HG03045 (cell line): Measurements from ENCODE around the gene ABCC8.
A peak's percentile ranks its signal among the peaks of the same experiment; 100 is the strongest.

ENCODE experiments used
- ATAC-seq: cut with Tn5 transposase; IDR thresholded peaks from one replicate; pipeline ENCODE4 v1.9.1; 2021; ENCODE audit warnings: mild to moderate bottlenecking, moderate library complexity; ENCODE audit not compliant: unreplicated experiment

ABCC8 gene

DNA sequence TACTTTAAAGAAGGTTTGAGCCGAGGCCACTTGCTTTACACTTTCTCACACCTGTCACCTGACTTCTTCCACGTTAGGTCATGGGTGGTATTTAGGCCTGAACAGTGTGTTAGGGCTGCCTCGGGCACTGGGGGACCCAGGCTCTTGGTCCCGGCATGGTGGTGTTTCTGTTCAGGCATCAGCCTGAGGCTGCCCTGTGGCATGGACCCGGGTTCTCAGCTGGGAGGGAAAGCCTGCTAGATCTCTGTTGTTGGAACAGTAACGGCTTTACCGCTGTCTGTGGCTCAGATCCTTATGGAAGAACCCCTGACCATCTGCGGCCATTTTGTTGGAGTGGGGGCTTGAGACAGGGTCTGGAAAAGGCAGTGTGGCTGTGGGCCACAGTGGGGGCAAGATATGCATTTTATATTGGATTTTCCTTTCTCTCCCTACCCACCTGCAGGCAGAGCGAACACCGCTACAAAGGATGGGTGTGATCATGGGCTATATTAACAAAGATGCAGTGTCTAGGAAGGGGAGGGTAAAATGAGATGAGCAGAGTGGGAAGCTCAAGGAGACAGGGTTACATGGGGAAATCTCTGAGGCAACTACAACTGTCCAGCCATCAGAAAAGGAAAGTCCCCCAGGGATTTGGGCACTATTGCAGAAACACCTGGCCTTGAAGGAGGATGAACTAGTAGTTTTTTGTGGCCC is 86.5 kb downstream of the ABCC8 start:
- no peak for ATAC-seq

GRCh38 chr11:17389211-17389956 is 87.3 kb downstream of the ABCC8 start:
- ATAC-seq = peak; percentile 63

GRCh38 chr11:17388609-17389210 is 87.9 kb downstream of the ABCC8 start, which contains the start of gene KCNJ11:
Gene KCNJ11, minus strand, starts transcription at chr11:17388659. Its CDS starts 568 bp downstream, at chr11:17388091.
- peak; percentile 44 for ATAC-seq

GRCh38 chr11:17387811-17388210 is 88.8 kb downstream of the ABCC8 start:
- ATAC-seq = no peak

GRCh38 chr11:17387254-17387653 is 89.4 kb downstream of the ABCC8 start:
- ATAC-seq = no peak

DNA sequence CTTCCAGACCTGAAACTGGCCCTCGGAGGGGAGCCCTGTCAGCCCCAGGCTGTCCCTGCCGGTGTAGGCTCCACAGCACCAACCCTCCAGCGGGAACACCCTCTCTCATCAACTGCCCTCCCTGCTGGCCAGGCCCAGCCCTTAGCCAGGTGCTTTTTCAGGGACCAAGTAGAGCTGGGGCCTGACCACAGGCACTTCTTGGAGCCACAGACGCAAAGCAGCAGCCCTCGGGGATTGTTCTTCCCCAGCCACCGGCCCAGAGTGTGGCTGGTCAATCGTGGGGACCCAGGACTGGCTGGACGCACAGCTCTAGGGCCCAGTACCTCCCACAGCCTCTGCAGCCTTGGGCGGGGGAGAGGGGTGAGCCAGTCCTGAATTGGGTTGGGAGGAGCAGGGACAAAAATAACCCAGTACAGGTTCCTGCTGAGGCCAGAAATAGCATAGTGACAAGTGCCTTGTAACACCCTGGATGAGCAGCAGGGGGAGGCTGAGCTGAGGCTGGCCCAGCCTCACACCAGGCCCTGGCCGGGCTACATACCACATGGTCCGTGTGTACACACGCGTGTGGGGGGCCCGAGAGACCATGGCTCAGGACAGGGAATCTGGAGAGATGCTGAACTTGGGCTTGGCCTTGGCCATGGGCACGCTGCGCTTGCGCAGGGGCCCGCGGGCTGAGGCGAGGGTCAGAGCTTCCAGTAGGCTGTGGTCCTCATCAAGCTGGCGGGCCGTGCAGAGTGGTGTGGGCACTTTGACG is 90.1 kb downstream of the ABCC8 start:
- ATAC-seq = no peak

- ATAC-seq = no peak
Observed at GRCh38 chr11:17385926-17386325, 90.7 kb downstream of the ABCC8 start.

- ATAC-seq = no peak
Observed at GRCh38 chr11:17385492-17385891, 91.2 kb downstream of the ABCC8 start.

DNA sequence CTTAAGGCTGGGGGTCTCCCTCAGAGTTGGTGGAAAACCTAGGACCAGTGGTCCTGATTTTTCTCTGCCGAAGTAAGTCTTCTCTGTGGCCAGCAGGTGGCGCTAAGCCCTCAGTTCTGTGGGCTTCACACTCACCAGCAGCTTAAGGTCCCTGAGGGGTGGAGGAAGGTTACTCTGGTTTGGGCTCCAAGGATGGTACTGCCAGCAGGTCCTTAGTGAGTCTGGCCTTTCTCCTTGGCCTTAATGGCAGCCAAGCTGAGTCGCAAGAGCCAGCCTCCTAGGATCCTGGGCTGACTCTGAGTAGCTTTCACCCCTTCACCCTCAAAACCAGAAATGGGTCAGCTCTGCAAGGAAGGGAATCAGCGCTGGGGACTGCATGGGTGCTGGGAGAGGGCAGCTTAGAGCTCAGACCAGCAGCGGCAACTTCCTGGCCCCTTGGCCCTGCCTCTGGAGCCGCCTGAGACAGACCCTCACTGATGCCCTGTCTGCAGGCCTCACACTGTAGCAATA is 92.6 kb downstream of the ABCC8 start:
- no peak for ATAC-seq

DNA sequence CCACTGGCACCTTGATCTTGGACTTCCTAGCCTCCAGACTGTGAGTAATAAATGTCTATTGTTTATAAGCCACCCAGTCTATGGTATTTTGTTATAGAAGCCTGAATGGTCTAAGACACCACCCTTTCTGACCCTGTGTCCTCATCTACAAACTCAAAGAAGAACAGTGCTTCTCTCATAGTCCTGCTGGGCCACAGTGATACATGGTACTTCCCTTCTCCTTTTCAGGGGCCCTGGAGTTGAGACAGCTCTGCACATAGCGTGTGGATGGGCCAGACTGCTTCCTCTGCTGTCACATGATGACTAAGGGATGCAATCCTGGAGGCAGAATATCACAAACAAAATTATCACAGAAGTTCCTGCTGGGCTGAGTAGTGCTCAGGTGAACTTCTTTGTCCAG is 93.2 kb downstream of the ABCC8 start:
- ATAC-seq = no peak

GRCh38 chr11:17382046-17382728 is 94.5 kb downstream of the ABCC8 start:
- no peak for ATAC-seq

- ATAC-seq = no peak
Observed at GRCh38 chr11:17381156-17381555, 95.5 kb downstream of the ABCC8 start.

- no peak for ATAC-seq
Observed at GRCh38 chr11:17379383-17380180, 97.1 kb downstream of the ABCC8 start.

GRCh38 chr11:17378655-17379054 is 98.0 kb downstream of the ABCC8 start:
- no peak for ATAC-seq

DNA sequence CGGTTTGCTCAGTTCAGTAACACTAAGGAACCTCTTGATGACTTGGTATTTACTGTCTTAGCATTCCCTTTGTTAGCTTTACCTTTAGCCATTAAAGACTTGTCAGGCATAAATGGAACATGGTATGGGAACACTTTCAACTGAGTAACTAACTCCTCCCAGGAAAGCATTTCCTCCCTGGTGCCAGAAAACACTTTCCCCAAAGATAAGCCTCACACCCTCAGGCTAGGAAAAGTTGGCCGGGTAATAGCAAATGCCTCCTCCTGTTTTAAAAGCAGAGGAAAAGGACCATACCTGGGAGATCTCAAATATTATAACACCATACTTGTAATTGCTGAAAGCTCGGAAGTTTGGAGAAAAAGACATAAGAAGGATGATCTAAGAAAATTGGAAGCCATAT is 100.2 kb downstream of the ABCC8 start:
- ATAC-seq = no peak

DNA sequence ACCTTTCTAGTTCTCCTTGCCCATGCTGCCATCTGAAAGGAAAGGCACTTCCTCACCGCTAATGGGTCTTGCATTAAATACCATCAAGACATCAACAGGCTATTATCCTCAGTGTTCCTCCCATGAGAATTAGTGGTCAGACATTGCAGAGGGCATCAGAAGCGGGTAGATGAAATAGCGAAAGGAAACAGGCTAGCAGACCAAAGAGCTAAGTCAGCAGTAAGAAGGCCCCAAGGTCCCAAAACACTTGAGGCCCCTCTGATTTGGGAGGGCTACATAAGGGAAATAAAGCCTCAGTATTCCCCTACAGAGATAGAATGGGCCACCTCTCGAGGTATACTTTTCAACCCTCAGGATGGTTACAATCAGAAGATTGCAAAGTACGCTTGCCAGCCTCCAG is 101.1 kb downstream of the ABCC8 start:
- no peak for ATAC-seq

GRCh38 chr11:17371614-17372013 is 105.0 kb downstream of the ABCC8 start:
- ATAC-seq = no peak

GRCh38 chr11:17369684-17370243 is 106.9 kb downstream of the ABCC8 start:
- no peak for ATAC-seq

DNA sequence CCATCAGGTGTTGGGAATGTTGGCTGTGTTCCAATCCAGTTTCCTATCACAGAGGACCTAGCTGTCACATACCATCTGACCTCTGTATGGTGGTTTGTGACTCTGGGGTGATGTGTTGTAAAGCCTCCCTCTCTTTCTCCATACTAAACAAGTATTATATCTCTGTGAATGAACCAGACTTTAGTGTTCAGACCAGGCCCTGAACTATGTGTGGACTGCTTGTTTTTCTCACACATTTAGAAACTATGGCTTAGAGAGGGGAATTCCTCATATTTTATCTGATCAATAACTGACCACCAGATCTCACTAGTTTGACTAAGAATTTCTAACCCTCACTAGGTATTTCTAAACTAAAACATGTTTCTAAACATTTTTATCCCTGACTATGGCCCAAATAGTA is 107.6 kb downstream of the ABCC8 start:
- ATAC-seq = no peak
